ENCODE data around the gene NR3C2. TPM values are rescaled to one million over a fixed set of nuclear protein-coding genes. Genes with fewer than 3 reads are reported as not detected.

NR3C2 gene
- total and polyA plus RNA-seq, 3 donors from 2014 or later, result 17.6 to 28.1 (median 19.9) TPM

- Histone ChIP-seq H3K36me3 (ENCODE audit: low read depth, missing control alignments) (no peaks in the 10 kb centered on the region), H3K4me1 (no peaks in the 10 kb centered on the region), H3K9me3 (no peaks in the 10 kb centered on the region), H3K27ac (no peak overlapping the region), H3K27me3 (no peaks in the 10 kb centered on the region), H3K4me3 (no peak overlapping the region)
- TF ChIP-seq CTCF (IDR thresholded peaks at IDR 0.05) (no peak), POLR2A (IDR thresholded peaks at IDR 0.05) (no peak)
- intact Hi-C loops (cut with DNase I; ENCODE audit: low total_unique reads), result no loop called here
- no peak for DNase-seq
- 83 to 90% methylated on average over 2 of the region's 2 CpGs for WGBS, 2 donors
Observed at GRCh38 chr4:148397771-148398170, 44.4 kb downstream of the NR3C2 start.

GRCh38 chr4:148396986-148397673 is 45.1 kb downstream of the NR3C2 start:
- Histone ChIP-seq H3K4me3 (no peak overlapping the region), H3K9me3 (no peaks in the 10 kb centered on the region), H3K4me1 (no peaks in the 10 kb centered on the region), H3K27ac (no peak overlapping the region), H3K36me3 (ENCODE audit: low read depth, missing control alignments) (no peaks in the 10 kb centered on the region), H3K27me3 (no peaks in the 10 kb centered on the region)
- WGBS, 2 donors, result 65 to 68% methylated on average over 3 of the region's 3 CpGs
- no peak for DNase-seq
- intact Hi-C loops (cut with DNase I; ENCODE audit: low total_unique reads), result no loop called here
- TF ChIP-seq POLR2A (IDR thresholded peaks at IDR 0.05) (no peak), CTCF (IDR thresholded peaks at IDR 0.05) (no peak)

DNA sequence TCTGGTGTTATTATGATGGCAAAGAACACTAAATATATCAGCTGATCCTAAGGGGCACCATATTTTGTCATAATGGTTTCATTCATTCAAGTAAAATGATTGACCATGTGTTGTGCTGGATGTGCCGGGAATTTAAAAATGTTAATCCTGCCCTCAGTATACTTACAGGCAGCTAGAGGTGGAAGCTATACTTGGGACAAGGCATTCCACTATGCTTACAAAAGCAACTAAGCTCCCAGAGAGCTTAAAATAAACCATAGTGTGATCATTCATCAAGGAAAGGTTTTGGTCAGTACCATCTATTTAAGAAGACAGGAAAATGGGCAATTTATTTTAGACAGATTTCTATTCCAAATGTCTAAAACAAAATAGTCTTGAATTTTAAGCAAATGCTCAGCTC is 46.4 kb downstream of the NR3C2 start:
- WGBS, 2 donors, result 93 to 97% methylated on average over 1 of the region's 1 CpG
- no peaks in the 10 kb centered on the region for H3K36me3 ChIP-seq (ENCODE audit: low read depth, missing control alignments)
- TF ChIP-seq POLR2A (IDR thresholded peaks at IDR 0.05) (no peak), CTCF (IDR thresholded peaks at IDR 0.05) (no peak)
- intact Hi-C loops (cut with DNase I; ENCODE audit: low total_unique reads), result no loop called here
- H3K4me1 ChIP-seq, result no peaks in the 10 kb centered on the region
- H3K27ac ChIP-seq, result no peak overlapping the region
- H3K27me3 ChIP-seq, result no peaks in the 10 kb centered on the region
- H3K4me3 ChIP-seq, result no peak overlapping the region
- H3K9me3 ChIP-seq, result no peaks in the 10 kb centered on the region
- DNase-seq, result no peak

- Histone ChIP-seq H3K9me3 (no peaks in the 10 kb centered on the region), H3K36me3 (ENCODE audit: low read depth, missing control alignments) (no peaks in the 10 kb centered on the region), H3K4me1 (no peaks in the 10 kb centered on the region), H3K27ac (no peak overlapping the region), H3K4me3 (no peak overlapping the region), H3K27me3 (no peaks in the 10 kb centered on the region)
- no peak for TF ChIP-seq POLR2A (IDR thresholded peaks at IDR 0.05)
- no peak for TF ChIP-seq CTCF (IDR thresholded peaks at IDR 0.05)
- intact Hi-C loops (cut with DNase I; ENCODE audit: low total_unique reads), result no loop called here
- no peak for DNase-seq
- 45 to 53% methylated on average over 1 of the region's 1 CpG for WGBS, 2 donors
Observed at GRCh38 chr4:148391056-148391455, 51.2 kb downstream of the NR3C2 start.

DNA sequence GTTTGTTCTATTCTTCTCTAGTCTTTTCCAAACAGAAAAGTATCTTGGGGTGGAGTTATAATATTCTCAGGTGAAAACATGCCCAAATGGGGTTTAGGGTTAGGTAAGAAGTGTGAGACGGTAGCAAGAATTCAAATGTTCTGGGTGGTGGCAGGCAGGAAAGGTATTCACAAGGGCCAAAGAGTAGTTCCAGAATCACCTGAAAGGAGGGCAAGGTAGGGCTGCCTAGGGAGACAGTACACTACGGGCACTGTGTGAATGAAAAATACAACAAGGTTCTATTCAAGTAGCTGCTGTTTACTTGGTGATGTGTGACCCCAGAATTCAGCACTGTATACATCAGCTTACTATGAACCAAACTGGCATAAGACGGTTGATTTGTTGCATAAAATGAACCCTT is 51.9 kb downstream of the NR3C2 start:
- DNase-seq, result no peak
- Histone ChIP-seq H3K9me3 (no peaks in the 10 kb centered on the region), H3K27ac (no peak overlapping the region), H3K27me3 (no peaks in the 10 kb centered on the region), H3K36me3 (ENCODE audit: low read depth, missing control alignments) (no peaks in the 10 kb centered on the region), H3K4me1 (no peaks in the 10 kb centered on the region), H3K4me3 (no peak overlapping the region)
- intact Hi-C loops (cut with DNase I; ENCODE audit: low total_unique reads), result no loop called here
- TF ChIP-seq CTCF (IDR thresholded peaks at IDR 0.05) (no peak), POLR2A (IDR thresholded peaks at IDR 0.05) (no peak)
- WGBS, 2 donors, result 90 to 96% methylated on average over 3 of the region's 3 CpGs

All from testis (tissue), 3 donors.